ENCODE results near the gene RPS15. TPM values are rescaled to one million over a fixed set of nuclear protein-coding genes. Genes with fewer than 3 reads are reported as not detected.
"Not testable (repeated sequence)": the region's sequence is repeated elsewhere in the genome, so short reads cannot be mapped to it uniquely, and the experiment has no call there.

RPS15 gene
- total and polyA plus RNA-seq, 2 donors: 789 to 3,095 TPM

GRCh38 chr19:1412995-1413800 is 25.0 kb upstream of the RPS15 start:
- Histone ChIP-seq H3K9me3 (ENCODE audit: control insufficient read depth in 2 of 2, insufficient read depth in 1 of 2, low read length in 1 of 2) (no peaks in the 10 kb centered on the region), H3K4me3 (ENCODE audit: low read length in 2 of 2) (no peak overlapping the region), H3K27me3 (ENCODE audit: control insufficient read depth in 2 of 2, insufficient read depth in 1 of 2, low read length in 1 of 2) (no peaks in the 10 kb centered on the region), H3K4me1 (ENCODE audit: control insufficient read depth in 2 of 2, insufficient read depth in 2 of 2, low read length in 2 of 2) (peaks cover 14 to 49% of the 10 kb centered on the region in 2 donors), H3K36me3 (ENCODE audit: control insufficient read depth in 2 of 2, insufficient read depth in 2 of 2, low read length in 1 of 2) (peaks cover 45 to 69% of the 10 kb centered on the region in 2 donors), H3K27ac (ENCODE audit: low read depth in 1 of 2, low read length in 1 of 2) (no peak overlapping the region)
- no peak for DNase-seq (ENCODE audit: low read depth in 6 of 9, low spot score in 9 of 9)
- WGBS: 91% methylated on average over 36 of the region's 36 CpGs

GRCh38 chr19:1416014-1416841 is 22.0 kb upstream of the RPS15 start:
- Histone ChIP-seq H3K9me3 (ENCODE audit: control insufficient read depth in 2 of 2, insufficient read depth in 1 of 2, low read length in 1 of 2) (no peaks in the 10 kb centered on the region), H3K4me1 (ENCODE audit: control insufficient read depth in 2 of 2, insufficient read depth in 2 of 2, low read length in 2 of 2) (peaks cover 0 to 22% of the 10 kb centered on the region in 2 donors), H3K27ac (ENCODE audit: low read depth in 1 of 2, low read length in 1 of 2) (peak overlapping the region in 1 of 2 donors; percentile 80), H3K36me3 (ENCODE audit: control insufficient read depth in 2 of 2, insufficient read depth in 2 of 2, low read length in 1 of 2) (peaks cover 68 to 76% of the 10 kb centered on the region in 2 donors), H3K27me3 (ENCODE audit: control insufficient read depth in 2 of 2, insufficient read depth in 1 of 2, low read length in 1 of 2) (no peaks in the 10 kb centered on the region), H3K4me3 (ENCODE audit: low read length in 2 of 2) (no peak overlapping the region)
- DNase-seq (ENCODE audit: low read depth in 6 of 9, low spot score in 9 of 9): no peak
- 93% methylated on average over 28 of the region's 28 CpGs for WGBS

- Histone ChIP-seq H3K9me3 (ENCODE audit: control insufficient read depth in 2 of 2, insufficient read depth in 1 of 2, low read length in 1 of 2) (no peaks in the 10 kb centered on the region), H3K27ac (ENCODE audit: low read depth in 1 of 2, low read length in 1 of 2) (no peak overlapping the region), H3K4me1 (ENCODE audit: control insufficient read depth in 2 of 2, insufficient read depth in 2 of 2, low read length in 2 of 2) (peaks cover 0 to 22% of the 10 kb centered on the region in 2 donors), H3K27me3 (ENCODE audit: control insufficient read depth in 2 of 2, insufficient read depth in 1 of 2, low read length in 1 of 2) (no peaks in the 10 kb centered on the region), H3K36me3 (ENCODE audit: control insufficient read depth in 2 of 2, insufficient read depth in 2 of 2, low read length in 1 of 2) (peaks cover 71 to 78% of the 10 kb centered on the region in 2 donors), H3K4me3 (ENCODE audit: low read length in 2 of 2) (no peak overlapping the region)
- DNase-seq (ENCODE audit: low read depth in 6 of 9, low spot score in 9 of 9): no peak
- 93% methylated on average over 21 of the region's 21 CpGs for WGBS
Observed at GRCh38 chr19:1417145-1417544, 21.1 kb upstream of the RPS15 start.

- no peaks in the 10 kb centered on the region for H3K9me3 ChIP-seq (ENCODE audit: control insufficient read depth in 2 of 2, insufficient read depth in 1 of 2, low read length in 1 of 2)
- 95% methylated on average over 30 of the region's 30 CpGs for WGBS
- H3K27me3 ChIP-seq (ENCODE audit: control insufficient read depth in 2 of 2, insufficient read depth in 1 of 2, low read length in 1 of 2): no peaks in the 10 kb centered on the region
- no peak for DNase-seq (ENCODE audit: low read depth in 6 of 9, low spot score in 9 of 9)
- peaks cover 0 to 21% of the 10 kb centered on the region in 2 donors for H3K4me1 ChIP-seq (ENCODE audit: control insufficient read depth in 2 of 2, insufficient read depth in 2 of 2, low read length in 2 of 2)
- H3K27ac ChIP-seq (ENCODE audit: low read depth in 1 of 2, low read length in 1 of 2): no peak overlapping the region
- peaks cover 71 to 79% of the 10 kb centered on the region in 2 donors for H3K36me3 ChIP-seq (ENCODE audit: control insufficient read depth in 2 of 2, insufficient read depth in 2 of 2, low read length in 1 of 2)
- H3K4me3 ChIP-seq (ENCODE audit: low read length in 2 of 2): no peak overlapping the region
Observed at GRCh38 chr19:1417681-1418495, 20.3 kb upstream of the RPS15 start.

GRCh38 chr19:1418496-1418775 is 19.8 kb upstream of the RPS15 start:
- H3K27me3 ChIP-seq (ENCODE audit: control insufficient read depth in 2 of 2, insufficient read depth in 1 of 2, low read length in 1 of 2): no peaks in the 10 kb centered on the region
- WGBS: 95% methylated on average over 13 of the region's 13 CpGs
- DNase-seq (ENCODE audit: low read depth in 6 of 9, low spot score in 9 of 9): no peak
- no peaks in the 10 kb centered on the region for H3K9me3 ChIP-seq (ENCODE audit: control insufficient read depth in 2 of 2, insufficient read depth in 1 of 2, low read length in 1 of 2)
- no peak overlapping the region for H3K4me3 ChIP-seq (ENCODE audit: low read length in 2 of 2)
- no peak overlapping the region for H3K27ac ChIP-seq (ENCODE audit: low read depth in 1 of 2, low read length in 1 of 2)
- peaks cover 71 to 80% of the 10 kb centered on the region in 2 donors for H3K36me3 ChIP-seq (ENCODE audit: control insufficient read depth in 2 of 2, insufficient read depth in 2 of 2, low read length in 1 of 2)
- peaks cover 0 to 19% of the 10 kb centered on the region in 2 donors for H3K4me1 ChIP-seq (ENCODE audit: control insufficient read depth in 2 of 2, insufficient read depth in 2 of 2, low read length in 2 of 2)

- Histone ChIP-seq H3K27me3 (ENCODE audit: control insufficient read depth in 2 of 2, insufficient read depth in 1 of 2, low read length in 1 of 2) (no peaks in the 10 kb centered on the region), H3K4me1 (ENCODE audit: control insufficient read depth in 2 of 2, insufficient read depth in 2 of 2, low read length in 2 of 2) (peaks cover 0 to 19% of the 10 kb centered on the region in 2 donors), H3K4me3 (ENCODE audit: low read length in 2 of 2) (no peak overlapping the region), H3K27ac (ENCODE audit: low read depth in 1 of 2, low read length in 1 of 2) (no peak overlapping the region), H3K9me3 (ENCODE audit: control insufficient read depth in 2 of 2, insufficient read depth in 1 of 2, low read length in 1 of 2) (no peaks in the 10 kb centered on the region), H3K36me3 (ENCODE audit: control insufficient read depth in 2 of 2, insufficient read depth in 2 of 2, low read length in 1 of 2) (peaks cover 76 to 84% of the 10 kb centered on the region in 2 donors)
- DNase-seq (ENCODE audit: low read depth in 6 of 9, low spot score in 9 of 9): no peak
- WGBS: 95% methylated on average over 21 of the region's 21 CpGs
Observed at GRCh38 chr19:1418951-1419738, 19.1 kb upstream of the RPS15 start.

- not testable (repeated sequence) for DNase-seq (ENCODE audit: low read depth in 6 of 9, low spot score in 9 of 9); H3K9me3 ChIP-seq (ENCODE audit: control insufficient read depth in 2 of 2, insufficient read depth in 1 of 2, low read length in 1 of 2); H3K27me3 ChIP-seq (ENCODE audit: control insufficient read depth in 2 of 2, insufficient read depth in 1 of 2, low read length in 1 of 2); H3K27ac ChIP-seq (ENCODE audit: low read depth in 1 of 2, low read length in 1 of 2); H3K4me3 ChIP-seq (ENCODE audit: low read length in 2 of 2)
- peaks cover 0 to 18% of the 10 kb centered on the region in 2 donors for H3K4me1 ChIP-seq (ENCODE audit: control insufficient read depth in 2 of 2, insufficient read depth in 2 of 2, low read length in 2 of 2)
- H3K36me3 ChIP-seq (ENCODE audit: control insufficient read depth in 2 of 2, insufficient read depth in 2 of 2, low read length in 1 of 2): peaks cover 85 to 88% of the 10 kb centered on the region in 2 donors
- 98% methylated on average over 28 of the region's 43 CpGs for WGBS
Observed at GRCh38 chr19:1420085-1420484, 18.1 kb upstream of the RPS15 start.

GRCh38 chr19:1420590-1420989 is 17.6 kb upstream of the RPS15 start:
- Histone ChIP-seq H3K9me3 (ENCODE audit: control insufficient read depth in 2 of 2, insufficient read depth in 1 of 2, low read length in 1 of 2) (no peaks in the 10 kb centered on the region), H3K4me3 (ENCODE audit: low read length in 2 of 2) (no peak overlapping the region), H3K4me1 (ENCODE audit: control insufficient read depth in 2 of 2, insufficient read depth in 2 of 2, low read length in 2 of 2) (peaks cover 0 to 16% of the 10 kb centered on the region in 2 donors), H3K36me3 (ENCODE audit: control insufficient read depth in 2 of 2, insufficient read depth in 2 of 2, low read length in 1 of 2) (peaks cover 90 to 93% of the 10 kb centered on the region in 2 donors), H3K27ac (ENCODE audit: low read depth in 1 of 2, low read length in 1 of 2) (no peak overlapping the region), H3K27me3 (ENCODE audit: control insufficient read depth in 2 of 2, insufficient read depth in 1 of 2, low read length in 1 of 2) (no peaks in the 10 kb centered on the region)
- DNase-seq (ENCODE audit: low read depth in 6 of 9, low spot score in 9 of 9): no peak
- 97% methylated on average over 15 of the region's 15 CpGs for WGBS

Data from thymus (tissue), 11 donors.